WTC11 (cell line): ENCODE results near the gene CD6. TPM values are rescaled to one million over a fixed set of nuclear protein-coding genes. Genes with fewer than 3 reads are reported as not detected.

ENCODE experiments used
- ATAC-seq: fragments of 200-7000 bp; cut with Tn5 transposase; 2 replicates; pipeline ENCODE4 v1.10.0; 2021; ENCODE audit warnings: mild to moderate bottlenecking, moderate library complexity
- CTCF ChIA-PET: fragments of 300-600 bp; sonication (Branson Sonifier 250); formaldehyde crosslinking; loops from one replicate; lab custom pipeline; 2021; ENCODE audit warnings: antibody characterized with exemption; lab: Charles Lee
- POLR2A ChIA-PET: fragments of 350-600 bp; sonication (Branson Sonifier 250); formaldehyde crosslinking; loops from one replicate; lab custom pipeline; 2021; ENCODE audit warnings: antibody characterized with exemption; lab: Charles Lee
- DNase-seq: peaks from one replicate; pipeline ENCODE4 v3.0.0; 2021; ENCODE audit warnings: low spot score
- H3K27ac Mint-ChIP-seq: 2 replicates; pipeline ENCODE4 v1.8.0; 2021; ENCODE audit warnings: mixed read lengths
- H3K27me3 Mint-ChIP-seq: 2 replicates; pipeline ENCODE4 v1.8.0; 2021; ENCODE audit warnings: low read depth, mild to moderate bottlenecking, moderate library complexity, mixed read lengths
- H3K36me3 Mint-ChIP-seq: 2 replicates; pipeline ENCODE4 v1.8.0; 2021; ENCODE audit warnings: mixed read lengths
- H3K4me1 Mint-ChIP-seq: 2 replicates; pipeline ENCODE4 v1.8.0; 2022; ENCODE audit warnings: mixed read lengths
- H3K4me3 Mint-ChIP-seq: 2 replicates; pipeline ENCODE4 v1.8.0; 2021; ENCODE audit warnings: mild to moderate bottlenecking, moderate library complexity, mixed read lengths
- H3K9me3 Mint-ChIP-seq: 2 replicates; pipeline ENCODE4 v1.8.0; 2021; ENCODE audit warnings: mixed read lengths
- AFF4 ChIP-seq: sonication (generic); formaldehyde crosslinking; IDR thresholded peaks from 2 replicates; pipeline ENCODE4 v1.8.1; 2023; ENCODE audit warnings: mild to moderate bottlenecking, missing genetic modification reagents, borderline replicate concordance
- CREM ChIP-seq: sonication (generic); formaldehyde crosslinking; IDR thresholded peaks from 2 replicates; pipeline ENCODE4 v1.8.1; 2022; ENCODE audit warnings: mild to moderate bottlenecking, missing genetic modification reagents, moderate library complexity
- CTCF ChIP-seq: fragments of 200-600 bp; IDR thresholded peaks from 2 replicates; pipeline ENCODE4 v1.8.0; 2022; ENCODE audit warnings: antibody characterized with exemption
- ELF4 ChIP-seq: sonication (generic); formaldehyde crosslinking; IDR thresholded peaks from 2 replicates; pipeline ENCODE4 v1.8.1; 2022; ENCODE audit warnings: low read depth, mild to moderate bottlenecking, moderate library complexity, missing genetic modification reagents
- ESRRA ChIP-seq: sonication (generic); formaldehyde crosslinking; IDR thresholded peaks from 2 replicates; pipeline ENCODE4 v1.8.1; 2022; ENCODE audit warnings: mild to moderate bottlenecking, missing genetic modification reagents, borderline replicate concordance
- ETV6 ChIP-seq: sonication (generic); formaldehyde crosslinking; IDR thresholded peaks from 2 replicates; pipeline ENCODE4 v1.8.1; 2022; ENCODE audit warnings: mild to moderate bottlenecking, missing genetic modification reagents
- FOXJ3 ChIP-seq: sonication (generic); formaldehyde crosslinking; IDR thresholded peaks from 2 replicates; pipeline ENCODE4 v1.9.0; 2021; ENCODE audit warnings: missing genetic modification reagents, mild to moderate bottlenecking, borderline replicate concordance
- GRHL2 ChIP-seq: fragments of 250-450 bp; sonication (Bioruptor Pico); IDR thresholded peaks from 2 replicates; pipeline ENCODE4 v1.8.0; 2022; ENCODE audit warnings: mild to moderate bottlenecking, moderate library complexity; ENCODE audit not compliant: insufficient replicate concordance, severe bottlenecking
- HMGA2 ChIP-seq: fragments of 250-450 bp; sonication (Bioruptor Pico); IDR thresholded peaks from 2 replicates; pipeline ENCODE4 v1.4.0; 2021; ENCODE audit warnings: mild to moderate bottlenecking, moderate library complexity
- MAX ChIP-seq: sonication (generic); formaldehyde crosslinking; IDR thresholded peaks from 2 replicates; pipeline ENCODE4 v1.8.0; 2022; ENCODE audit warnings: mild to moderate bottlenecking, missing genetic modification reagents
- MLX ChIP-seq: sonication (generic); formaldehyde crosslinking; IDR thresholded peaks from 2 replicates; pipeline ENCODE4 v1.8.1; 2023; ENCODE audit warnings: mild to moderate bottlenecking, missing genetic modification reagents, moderate library complexity
- MYBL2 ChIP-seq: sonication (generic); formaldehyde crosslinking; IDR thresholded peaks from 2 replicates; pipeline ENCODE4 v1.8.1; 2023; ENCODE audit warnings: mild to moderate bottlenecking, moderate library complexity, missing genetic modification reagents
- NR1H2 ChIP-seq: sonication (generic); formaldehyde crosslinking; IDR thresholded peaks from 2 replicates; pipeline ENCODE4 v1.9.0; 2021; ENCODE audit warnings: mild to moderate bottlenecking, moderate library complexity, missing genetic modification reagents
- PREB ChIP-seq: sonication (generic); formaldehyde crosslinking; IDR thresholded peaks from 2 replicates; pipeline ENCODE4 v1.8.1; 2022; ENCODE audit warnings: mild to moderate bottlenecking, missing genetic modification reagents, moderate library complexity, borderline replicate concordance
- SMAD4 ChIP-seq: sonication (generic); formaldehyde crosslinking; IDR thresholded peaks from 2 replicates; pipeline ENCODE4 v1.8.0; 2022; ENCODE audit warnings: mild to moderate bottlenecking, missing genetic modification reagents
- TP53 ChIP-seq: sonication (generic); formaldehyde crosslinking; IDR thresholded peaks from 2 replicates; pipeline ENCODE4 v1.8.1; 2023; ENCODE audit warnings: mild to moderate bottlenecking, missing genetic modification reagents
- USF1 ChIP-seq: sonication (generic); formaldehyde crosslinking; IDR thresholded peaks from 2 replicates; pipeline ENCODE4 v1.8.0; 2022; ENCODE audit warnings: mild to moderate bottlenecking, missing genetic modification reagents
- USF2 ChIP-seq: sonication (generic); formaldehyde crosslinking; IDR thresholded peaks from 2 replicates; pipeline ENCODE4 v1.8.1; 2023; ENCODE audit warnings: mild to moderate bottlenecking, missing genetic modification reagents, moderate library complexity
- ZBTB21 ChIP-seq: sonication (generic); formaldehyde crosslinking; IDR thresholded peaks from 2 replicates; pipeline ENCODE4 v1.8.1; 2023; ENCODE audit warnings: mild to moderate bottlenecking, missing genetic modification reagents, borderline replicate concordance
- total RNA-seq: library from RNA; stranded (reverse); gene quantifications from 3 replicates; pipeline ENCODE4 v1.2.3, GENCODE V29; 2021

CD6 gene
- total RNA-seq, 1 experiment from 2014 or later = 1.0 TPM

- Mint-ChIP-seq H3K27me3 (no peaks in the 10 kb centered on the region; the same call in none of the 2 replicates), H3K4me3 (no peak overlapping the region), H3K9me3 (no peaks in the 10 kb centered on the region), H3K36me3 (no peaks in the 10 kb centered on the region), H3K27ac (no peak overlapping the region), H3K4me1 (no peaks in the 10 kb centered on the region)
- CTCF ChIA-PET = interaction anchor here (2.0 kb wide), 1 partner anchor 15 kb away, joined by 5 read pairs; no protein-coding TSS in a partner anchor
- TF ChIP-seq USF2 (CRISPR knock-in tag) (no peak), ELF4 (CRISPR knock-in tag) (no peak), ETV6 (CRISPR knock-in tag) (no peak), MLX (CRISPR knock-in tag) (no peak), CTCF (no peak), NR1H2 (no peak), USF1 (CRISPR knock-in tag) (no peak), ESRRA (CRISPR knock-in tag) (no peak), HMGA2 (CRISPR knock-in tag) (no peak), SMAD4 (CRISPR knock-in tag) (no peak), PREB (CRISPR knock-in tag) (no peak)
- ATAC-seq = no peak
- POLR2A ChIA-PET = interaction anchor here (0.7 kb wide), 1 partner anchor 78 kb away, joined by 4 read pairs; no protein-coding TSS in a partner anchor
- no peak for DNase-seq
Observed at GRCh38 chr11:60985501-60985900, 14.0 kb downstream of the CD6 start.

- CTCF ChIA-PET = interaction anchor here (2.0 kb wide), 1 partner anchor 16 kb away, joined by 5 read pairs; no protein-coding TSS in a partner anchor
- Mint-ChIP-seq H3K4me1 (no peaks in the 10 kb centered on the region), H3K9me3 (no peaks in the 10 kb centered on the region), H3K27ac (no peak overlapping the region), H3K4me3 (no peak overlapping the region), H3K27me3 (no peaks in the 10 kb centered on the region; the same call in none of the 2 replicates), H3K36me3 (no peaks in the 10 kb centered on the region)
- POLR2A ChIA-PET = no interaction called here
- TF ChIP-seq GRHL2 (CRISPR knock-in tag) (no peak), ZBTB21 (CRISPR knock-in tag) (no peak), TP53 (no peak), AFF4 (no peak), CREM (CRISPR knock-in tag) (no peak), FOXJ3 (no peak), MAX (CRISPR knock-in tag) (no peak), MYBL2 (CRISPR knock-in tag) (no peak)
- DNase-seq = no peak
- ATAC-seq = no peak
Observed at GRCh38 chr11:60985991-60986915, 14.8 kb downstream of the CD6 start.
